Parathyroid adenoma (tissue), 2 donors: ENCODE measurements around the gene P2RX3.
"Not testable (repeated sequence)": the region's sequence is repeated elsewhere in the genome, so short reads cannot be mapped to it uniquely, and the experiment has no call there.

Experiments used
- H2AFZ ChIP-seq: fragments of 300-600 bp; sonication (generic); one replicate; pipeline ENCODE4 v1.7.0; 2017; ENCODE audit warnings: antibody characterized with exemption, mild to moderate bottlenecking
- H3K27ac ChIP-seq: fragments of 300-600 bp; sonication (generic); one replicate; pipeline ENCODE4 v1.7.0; 2017
- H3K27me3 ChIP-seq: fragments of 300-600 bp; sonication (generic); one replicate; pipeline ENCODE4 v1.7.0; 2017; ENCODE audit warnings: low read length; ENCODE audit not compliant: control insufficient read depth, insufficient read depth
- H3K36me3 ChIP-seq: fragments of 300-600 bp; sonication (generic); one replicate; pipeline ENCODE4 v1.7.0; 2017; ENCODE audit warnings: low read length; ENCODE audit not compliant: control insufficient read depth, insufficient read depth
- H3K4me1 ChIP-seq: fragments of 300-600 bp; sonication (generic); one replicate; pipeline ENCODE4 v1.7.0; 2017; ENCODE audit warnings: control low read depth
- H3K4me2 ChIP-seq: fragments of 300-600 bp; sonication (generic); one replicate; pipeline ENCODE4 v1.7.0; 2017; ENCODE audit warnings: low read length
- H3K4me3 ChIP-seq: fragments of 300-600 bp; sonication (generic); one replicate; pipeline ENCODE4 v1.7.0; 2017; ENCODE audit warnings: low read depth, low read length
- H3K79me2 ChIP-seq: fragments of 300-600 bp; sonication (generic); one replicate; pipeline ENCODE4 v1.7.0; 2017; ENCODE audit warnings: control low read depth
- H3K9ac ChIP-seq: fragments of 300-600 bp; sonication (generic); one replicate; pipeline ENCODE4 v1.7.0; 2017; ENCODE audit warnings: mild to moderate bottlenecking
- H3K9me3 ChIP-seq: fragments of 300-600 bp; sonication (generic); one replicate; pipeline ENCODE4 v1.7.0; 2017; ENCODE audit warnings: low read length; ENCODE audit not compliant: control insufficient read depth
- CTCF ChIP-seq: fragments of 300-600 bp; sonication (generic); IDR thresholded peaks from one replicate; pipeline ENCODE4 v1.7.0; 2017; ENCODE audit warnings: antibody characterized with exemption, mild to moderate bottlenecking
- donor health status: primary hyperparathyroidism.

P2RX3 gene

GRCh38 chr11:57338142-57338541 is at the start of gene P2RX3:
TSS of gene P2RX3 (plus strand) at chr11:57338352. CDS start at chr11:57338551, 199 bp downstream.
- Histone ChIP-seq H3K4me3 (no peak within 1 kb of the TSS), H3K79me2 (no peaks in the 10 kb centered on the region), H3K27me3 (no peaks in the 10 kb centered on the region), H3K9me3 (no peaks in the 10 kb centered on the region), H3K36me3 (no peaks in the 10 kb centered on the region), H3K4me2 (no peak within 1 kb of the TSS), H3K27ac (no peak within 1 kb of the TSS), H2AFZ (no peak within 1 kb of the TSS), H3K4me1 (peaks cover 8% of the 10 kb centered on the region), H3K9ac (no peak within 1 kb of the TSS)
- TF ChIP-seq CTCF: no peak

DNA sequence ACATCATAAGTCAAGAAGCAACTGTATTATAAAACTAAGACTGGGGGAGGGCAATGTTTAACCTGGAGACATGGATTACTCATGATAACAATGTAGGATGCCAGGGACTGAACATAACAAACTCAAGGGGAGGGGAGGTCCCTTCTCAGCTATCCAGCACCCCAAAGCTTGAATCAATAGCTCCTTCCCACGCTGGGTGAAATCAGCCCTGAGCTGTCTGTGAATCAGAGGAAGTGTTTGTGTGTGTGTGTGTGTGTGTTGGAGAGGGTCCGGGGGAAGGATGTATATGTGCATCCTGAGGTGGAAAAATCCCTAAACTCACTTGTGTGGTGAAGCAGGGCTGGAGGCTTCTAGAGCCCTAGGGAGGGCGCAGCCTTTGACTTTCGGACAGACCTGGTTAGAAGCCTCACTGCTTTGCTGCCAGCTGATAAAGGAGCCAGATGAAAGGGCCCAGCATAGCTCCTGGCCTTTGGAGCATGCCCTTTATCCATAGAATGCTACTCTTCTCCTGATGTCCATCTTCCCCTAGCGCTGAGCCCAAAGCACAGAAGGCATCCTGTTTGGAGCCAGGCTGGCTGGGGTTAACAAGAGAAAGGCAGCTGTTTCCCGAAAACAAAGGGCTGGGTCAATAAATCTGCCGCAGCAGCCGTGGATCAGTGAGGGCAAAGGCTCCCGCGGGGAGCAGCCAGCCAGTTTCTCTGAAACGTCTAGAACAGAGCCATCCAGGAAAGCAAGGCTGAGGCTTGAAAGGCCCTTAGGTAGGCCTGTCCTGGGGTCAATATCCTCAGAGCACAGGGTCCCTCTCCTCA is 49.2 kb upstream of the P2RX3 start:
- no peaks in the 10 kb centered on the region for H3K27me3 ChIP-seq
- no peak overlapping the region for H3K4me3 ChIP-seq
- H3K27ac ChIP-seq: peak overlapping the region; percentile 56
- peaks cover 9% of the 10 kb centered on the region for H3K4me1 ChIP-seq
- H2AFZ ChIP-seq: peak overlapping the region; percentile 81
- no peaks in the 10 kb centered on the region for H3K9me3 ChIP-seq
- no peak for TF ChIP-seq CTCF
- H3K4me2 ChIP-seq: no peak overlapping the region
- no peak overlapping the region for H3K9ac ChIP-seq
- no peaks in the 10 kb centered on the region for H3K79me2 ChIP-seq
- H3K36me3 ChIP-seq: no peaks in the 10 kb centered on the region

DNA sequence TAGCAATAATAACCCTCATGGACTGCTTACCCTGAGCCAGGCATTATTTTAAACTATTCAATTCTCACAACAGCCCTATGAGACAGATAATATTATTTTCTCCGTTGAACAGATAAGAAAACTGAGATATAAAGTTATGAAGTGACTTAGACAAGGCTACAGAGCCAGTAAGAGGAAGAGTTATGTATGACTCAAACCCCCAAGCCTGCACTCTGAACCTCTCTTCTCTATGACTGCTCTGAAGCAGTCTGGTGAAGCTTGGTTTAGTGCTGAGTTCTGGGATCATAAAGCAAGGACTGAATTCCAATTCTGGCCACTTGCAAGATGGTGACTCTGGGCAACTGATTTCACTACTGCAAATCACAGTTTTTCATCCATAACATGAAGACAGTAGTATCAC is 47.9 kb upstream of the P2RX3 start:
- H3K4me2 ChIP-seq: no peak overlapping the region
- no peak for TF ChIP-seq CTCF
- no peaks in the 10 kb centered on the region for H3K9me3 ChIP-seq
- no peak overlapping the region for H3K4me3 ChIP-seq
- H3K4me1 ChIP-seq: peaks cover under 1% of the 10 kb centered on the region
- no peaks in the 10 kb centered on the region for H3K27me3 ChIP-seq
- H2AFZ ChIP-seq: no peak overlapping the region
- H3K79me2 ChIP-seq: no peaks in the 10 kb centered on the region
- H3K36me3 ChIP-seq: no peaks in the 10 kb centered on the region
- H3K27ac ChIP-seq: no peak overlapping the region
- no peak overlapping the region for H3K9ac ChIP-seq

DNA sequence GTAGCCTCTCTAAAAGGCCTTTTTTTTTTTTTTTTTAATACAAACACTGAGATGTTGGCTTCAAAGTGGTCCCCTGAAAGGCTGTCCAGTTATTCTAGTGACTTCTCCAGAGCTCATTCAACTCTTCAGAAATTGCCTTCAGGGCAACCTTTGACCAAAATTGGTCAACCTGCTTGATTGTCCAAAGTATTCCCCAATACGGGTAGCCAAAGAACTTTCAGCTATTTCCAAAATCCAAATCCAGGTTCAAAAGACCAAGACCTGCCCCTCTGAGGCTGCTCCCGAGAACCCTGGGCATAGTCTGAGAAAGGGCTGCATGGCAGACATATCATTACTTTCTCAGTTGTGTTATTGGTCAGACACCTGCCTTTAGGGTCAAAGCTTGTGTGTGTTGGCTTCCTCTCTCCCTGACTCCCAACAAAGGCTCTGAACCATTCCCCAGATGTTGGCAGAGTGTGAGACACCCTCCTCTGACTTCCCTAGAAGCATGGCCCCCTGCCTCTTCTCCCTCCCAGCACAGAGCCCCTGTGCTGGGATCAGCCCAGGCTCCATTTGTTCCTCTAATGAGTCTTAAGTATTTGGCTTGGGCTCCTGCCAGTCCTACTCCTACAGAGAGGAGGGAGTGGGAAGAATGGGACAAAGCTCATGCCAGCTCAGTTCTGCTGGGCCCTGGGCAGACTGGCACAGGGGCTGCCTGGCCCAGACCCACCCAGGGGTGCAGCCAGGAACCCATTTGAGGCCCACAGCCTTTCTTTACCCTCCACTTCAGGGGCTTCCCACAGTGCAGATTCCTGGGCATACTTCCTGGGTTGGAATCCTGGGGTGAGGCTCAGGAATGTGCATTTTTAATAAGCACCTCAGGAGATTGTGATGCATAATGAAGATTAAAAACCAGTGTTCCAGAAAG is 43.7 kb upstream of the P2RX3 start:
- Histone ChIP-seq H3K4me2 (no peak overlapping the region), H3K4me1 (no peaks in the 10 kb centered on the region), H3K9ac (no peak overlapping the region), H3K79me2 (no peaks in the 10 kb centered on the region), H3K9me3 (no peaks in the 10 kb centered on the region), H3K27ac (no peak overlapping the region), H2AFZ (no peak overlapping the region), H3K36me3 (no peaks in the 10 kb centered on the region), H3K4me3 (no peak overlapping the region), H3K27me3 (no peaks in the 10 kb centered on the region)
- no peak for TF ChIP-seq CTCF

GRCh38 chr11:57296205-57296604 is 41.9 kb upstream of the P2RX3 start:
- H3K4me2 ChIP-seq, H3K27me3 ChIP-seq, H3K4me3 ChIP-seq, H3K36me3 ChIP-seq, H3K27ac ChIP-seq, H2AFZ ChIP-seq, H3K4me1 ChIP-seq, H3K9me3 ChIP-seq, H3K79me2 ChIP-seq, H3K9ac ChIP-seq: not testable (repeated sequence)
